NCI-H1436 treated with DMSO at 0.1 percent for 48 hours (cell line): ENCODE results near the gene PLSCR1.
A peak's percentile ranks its signal among the peaks of the same experiment; 100 is the strongest.

Experiments used
- DNase-seq: peaks from one replicate; lab custom pipeline; 2025; lab: John Stamatoyannopoulos, UW

PLSCR1 gene, protein sequence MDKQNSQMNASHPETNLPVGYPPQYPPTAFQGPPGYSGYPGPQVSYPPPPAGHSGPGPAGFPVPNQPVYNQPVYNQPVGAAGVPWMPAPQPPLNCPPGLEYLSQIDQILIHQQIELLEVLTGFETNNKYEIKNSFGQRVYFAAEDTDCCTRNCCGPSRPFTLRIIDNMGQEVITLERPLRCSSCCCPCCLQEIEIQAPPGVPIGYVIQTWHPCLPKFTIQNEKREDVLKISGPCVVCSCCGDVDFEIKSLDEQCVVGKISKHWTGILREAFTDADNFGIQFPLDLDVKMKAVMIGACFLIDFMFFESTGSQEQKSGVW

DNA sequence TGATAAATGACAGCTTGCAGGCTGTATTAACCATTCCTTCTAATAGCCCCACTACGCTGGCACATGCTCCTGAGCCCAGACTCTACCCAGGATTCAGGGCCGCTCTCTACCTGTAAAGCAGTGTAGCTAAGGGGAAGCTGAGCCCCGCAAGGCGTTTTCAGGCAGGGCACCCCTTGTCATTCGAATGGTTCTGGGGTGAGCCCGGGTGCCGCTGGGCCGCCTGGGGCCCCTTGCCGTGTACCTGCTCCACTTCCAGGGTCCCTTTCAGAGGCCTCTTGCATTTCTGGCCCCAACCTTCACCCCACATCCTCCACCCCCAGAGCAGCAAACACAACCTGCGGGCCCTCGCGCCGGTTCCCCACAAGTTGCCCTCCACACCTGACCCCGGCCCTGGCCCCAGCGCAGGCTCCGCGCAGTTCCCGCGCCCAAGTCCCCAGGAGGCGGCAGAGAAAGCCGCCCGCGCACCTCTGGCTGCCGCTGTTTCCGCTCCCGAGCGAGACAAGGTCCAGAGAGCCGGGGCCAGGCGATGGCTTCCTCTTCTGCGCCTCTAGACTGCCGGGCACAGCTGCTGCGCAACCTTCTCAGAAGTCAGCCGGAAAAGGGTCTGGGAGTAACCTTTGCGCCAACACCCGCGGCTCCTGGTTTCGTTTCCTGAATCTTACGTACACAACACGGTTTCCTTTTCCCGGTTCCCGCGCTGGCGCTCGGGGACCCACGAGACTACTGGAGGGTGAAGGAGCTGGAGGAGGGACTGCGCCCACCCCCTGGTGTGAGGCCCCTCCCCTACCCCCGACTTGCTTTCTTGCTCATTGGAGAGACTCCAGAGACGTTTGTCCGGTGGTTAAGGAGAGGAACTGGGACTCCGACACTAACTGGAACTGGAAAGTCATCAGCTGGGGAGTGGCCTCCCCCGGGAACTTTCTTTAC is at the start of gene PLSCR1:
Gene PLSCR1, minus strand, starts transcription at position 606 of the 927 bp plus-strand sequence. CDS start 8,055 bp downstream, outside the sequence.
- peak; percentile 73 for DNase-seq

DNA sequence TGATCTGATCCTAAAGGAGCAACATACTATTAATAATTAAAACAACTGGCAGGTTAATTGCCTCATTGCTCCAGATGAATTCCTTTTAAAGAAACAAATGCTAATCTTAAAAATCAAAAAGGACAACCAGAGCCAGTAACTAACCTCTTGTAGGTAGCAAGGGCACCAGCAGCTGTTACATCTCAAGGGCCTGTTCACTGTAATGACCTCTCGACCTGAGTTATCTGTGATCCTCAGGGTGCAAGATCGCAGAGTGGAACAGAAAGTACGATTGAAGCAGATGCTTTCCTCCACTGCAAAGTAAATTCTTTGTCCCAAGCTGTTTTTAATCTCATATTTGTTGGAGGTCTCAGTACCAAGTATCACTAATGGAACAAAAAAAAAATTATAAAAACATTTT is 49.4 kb upstream of the PLSCR1 start:
- DNase-seq: no peak

DNA sequence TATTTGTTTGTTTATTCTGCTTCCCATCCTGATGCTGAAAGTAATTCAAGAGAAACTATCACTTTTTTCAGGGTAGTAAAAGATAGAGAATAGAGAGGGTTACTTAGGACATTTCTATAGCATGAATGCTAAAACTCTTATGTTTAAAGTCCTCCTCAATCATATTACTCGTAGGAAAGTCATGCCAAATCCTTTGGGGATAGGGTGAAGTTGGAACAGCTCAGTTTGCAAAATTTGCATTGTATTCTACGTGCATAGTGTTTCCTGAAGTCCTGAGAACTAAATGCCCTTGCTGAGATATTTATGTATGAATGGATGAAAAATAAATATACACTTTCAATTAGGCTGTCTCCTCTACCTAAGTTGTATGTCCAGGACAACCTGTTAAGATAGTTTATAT is 46.1 kb upstream of the PLSCR1 start:
- DNase-seq: no peak

DNA sequence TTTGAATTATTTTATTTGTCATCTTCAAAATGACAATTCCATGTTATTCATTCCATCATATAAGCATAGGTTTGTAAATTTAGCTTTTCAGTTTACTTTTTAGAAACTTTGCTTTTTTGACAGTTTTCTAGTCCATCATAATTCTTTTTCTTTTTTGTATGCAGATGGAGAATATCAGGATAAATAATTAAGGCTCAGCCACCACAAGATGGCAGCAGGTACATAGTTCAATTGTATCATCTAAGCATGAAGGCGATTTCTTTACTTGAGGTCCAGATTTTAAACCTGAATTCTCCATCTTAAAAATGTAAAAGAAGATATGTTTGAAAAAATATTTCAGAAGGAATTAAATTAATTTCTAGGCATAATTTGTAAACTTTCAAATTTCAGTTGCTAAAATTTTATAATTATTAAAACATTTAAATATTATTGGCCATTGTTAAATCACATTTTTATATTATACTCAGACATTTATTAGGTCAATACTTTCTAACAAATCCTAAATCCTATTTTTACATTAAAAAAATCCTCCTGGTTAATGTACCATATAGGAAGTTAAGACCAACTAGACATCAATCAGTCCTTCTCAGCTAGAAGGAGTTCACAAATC is 45.6 kb upstream of the PLSCR1 start:
- DNase-seq: no peak

DNA sequence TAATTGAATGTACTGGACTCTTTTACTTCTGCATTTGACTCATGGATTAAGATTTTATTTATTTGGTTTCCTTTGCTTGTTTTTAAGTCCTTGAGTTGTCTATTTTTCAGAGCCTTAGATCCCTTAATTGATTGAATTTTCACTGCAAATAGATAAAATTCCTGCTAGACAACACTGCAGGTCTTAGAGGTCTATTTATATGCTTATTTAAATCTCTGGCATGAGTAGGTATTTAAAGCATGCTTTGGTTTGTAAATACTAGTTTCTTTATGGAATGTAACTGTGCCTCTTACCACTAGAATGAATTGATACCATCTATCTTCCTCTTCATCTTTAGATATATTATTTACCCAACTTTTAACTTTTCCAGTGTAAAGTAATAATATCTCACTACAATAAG is 40.7 kb upstream of the PLSCR1 start:
- DNase-seq: no peak

DNA sequence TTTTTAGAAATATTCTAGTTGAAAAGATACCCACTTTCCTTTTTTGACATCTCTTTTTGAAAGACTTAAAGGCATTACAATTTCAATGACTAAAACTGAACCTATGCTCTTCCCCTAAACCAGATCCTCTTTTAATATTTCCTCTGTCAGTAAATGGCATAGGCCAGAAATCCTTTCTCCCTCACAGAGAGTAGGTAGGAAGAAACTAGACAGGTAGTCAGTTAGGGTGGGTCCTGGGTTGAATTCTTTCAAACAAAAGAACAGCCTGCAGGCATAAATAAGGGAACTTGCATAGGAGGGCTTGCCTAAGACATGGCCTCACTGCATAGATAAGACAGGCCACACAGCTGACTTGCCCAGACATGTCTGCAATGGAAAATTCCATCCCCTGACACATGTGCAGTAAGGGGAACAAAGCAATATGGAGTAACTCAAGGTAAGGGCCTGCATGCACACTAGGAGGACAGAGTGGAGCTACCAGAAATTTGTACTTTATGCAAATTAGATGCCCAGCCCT is 37.6 kb upstream of the PLSCR1 start:
- DNase-seq: no peak

DNA sequence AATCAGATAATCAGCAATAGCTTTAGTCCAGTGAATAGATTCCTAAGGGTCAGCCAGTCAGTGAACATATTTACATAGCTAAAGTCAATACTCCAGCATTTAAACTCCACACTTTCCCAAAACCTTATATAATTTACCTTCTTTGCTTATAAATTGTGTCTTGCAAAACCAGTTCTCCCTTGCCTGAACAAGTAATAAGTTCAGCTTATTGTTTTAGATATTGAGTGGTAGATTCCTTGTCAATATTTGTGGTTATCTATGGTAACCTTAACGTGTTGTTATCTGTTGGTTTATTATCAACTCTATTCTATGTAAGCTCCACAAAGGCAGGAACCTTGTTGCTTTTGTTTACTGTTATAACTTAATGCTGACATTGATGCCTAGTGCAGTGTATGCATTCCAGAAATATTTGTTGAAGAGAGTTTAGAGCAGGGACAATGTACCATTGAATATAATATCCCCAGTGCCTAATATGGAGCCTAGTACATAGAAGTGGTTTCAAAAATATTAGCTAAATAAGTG is 36.7 kb upstream of the PLSCR1 start:
- no peak for DNase-seq

DNA sequence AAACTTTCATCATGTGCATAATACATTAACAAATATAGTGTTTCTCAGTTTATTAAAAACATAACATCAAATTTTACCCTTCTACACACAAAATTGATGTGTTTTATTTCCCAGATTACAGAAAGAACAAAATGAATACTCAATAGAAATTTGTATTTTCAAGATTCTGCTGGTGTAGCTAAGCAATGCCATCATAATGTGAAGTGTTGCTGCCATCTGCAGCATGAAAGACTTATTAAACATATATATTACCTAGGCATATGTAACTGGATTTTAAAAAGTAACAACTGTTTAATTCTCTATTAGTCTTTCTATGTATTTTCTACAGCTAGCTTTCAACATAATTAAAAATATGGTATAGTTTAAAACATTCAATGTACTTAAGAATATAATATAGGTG is 33.3 kb upstream of the PLSCR1 start:
- no peak for DNase-seq

DNA sequence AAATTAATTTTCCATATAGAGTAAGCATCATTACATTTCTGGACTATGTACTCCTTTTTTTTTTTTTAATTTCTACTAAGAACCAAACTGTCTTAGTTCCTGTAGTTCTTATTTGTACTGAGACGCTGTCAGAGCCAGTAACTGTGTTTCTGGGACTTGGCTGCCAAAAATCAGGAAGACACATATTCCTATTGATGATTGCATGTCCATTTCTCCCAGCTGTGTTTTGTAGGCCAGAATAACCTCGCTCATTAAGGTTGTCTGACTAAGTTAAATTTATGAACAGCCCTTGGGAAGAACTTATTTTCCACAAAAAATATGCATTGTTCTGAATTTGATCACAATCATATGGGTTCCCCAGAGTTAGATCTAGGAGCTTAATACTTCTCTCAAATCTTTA is 31.2 kb upstream of the PLSCR1 start:
- DNase-seq: no peak

DNA sequence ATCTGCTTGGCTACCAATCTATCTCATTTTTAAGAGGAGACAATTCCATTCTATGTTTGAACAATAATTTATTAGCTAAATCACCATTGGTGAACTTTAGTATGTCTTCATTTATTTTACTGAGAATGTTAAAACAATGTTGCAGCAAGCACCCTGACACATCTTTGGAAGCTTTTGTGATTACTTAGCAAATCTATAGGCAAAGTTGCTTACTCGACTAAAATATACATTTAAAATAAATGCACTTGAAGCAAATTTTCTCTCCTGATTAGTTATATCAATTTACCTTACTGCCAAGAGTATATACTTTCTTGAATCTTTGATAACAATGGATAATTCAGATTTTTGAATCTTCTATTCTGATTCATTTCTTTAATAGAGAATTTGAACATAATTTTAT is 29.8 kb upstream of the PLSCR1 start:
- no peak for DNase-seq

DNA sequence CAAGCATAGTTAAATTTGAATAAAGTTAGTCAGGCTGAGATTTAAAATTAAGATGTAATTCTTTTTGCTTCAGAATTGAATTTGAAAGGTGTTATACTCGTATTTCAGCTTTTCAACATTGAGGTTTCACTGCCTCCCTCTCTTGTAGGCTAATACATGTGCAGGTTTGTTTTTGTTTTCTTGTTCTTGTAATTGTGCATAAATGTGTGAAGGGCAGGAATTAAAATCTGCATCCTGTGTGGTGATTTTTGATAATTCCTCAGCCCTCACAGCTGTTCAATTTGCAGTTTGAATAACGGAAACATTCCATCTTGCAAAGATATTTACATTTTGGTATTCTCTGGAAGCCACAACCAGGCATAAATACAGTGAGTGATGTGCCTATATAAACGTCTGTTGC is 24.9 kb upstream of the PLSCR1 start:
- no peak for DNase-seq

DNA sequence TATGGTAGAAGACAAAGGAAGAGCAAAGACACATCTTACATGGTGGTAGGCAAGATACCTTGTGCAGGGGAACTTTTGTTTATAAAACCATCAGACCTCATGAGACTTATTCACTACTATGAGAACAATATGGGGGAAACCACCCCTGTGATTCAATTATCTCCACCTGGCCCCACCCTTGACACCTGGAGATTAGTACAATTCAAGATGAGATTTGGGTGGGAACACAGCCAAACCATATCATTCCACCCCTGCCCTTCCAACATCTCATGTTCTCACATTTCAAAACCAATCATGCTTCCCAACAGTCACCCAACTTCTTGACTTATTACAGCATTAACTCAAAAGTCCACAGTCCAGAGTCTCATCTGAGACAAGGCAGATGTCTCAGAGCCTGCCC is 21.7 kb upstream of the PLSCR1 start:
- DNase-seq: no peak

DNA sequence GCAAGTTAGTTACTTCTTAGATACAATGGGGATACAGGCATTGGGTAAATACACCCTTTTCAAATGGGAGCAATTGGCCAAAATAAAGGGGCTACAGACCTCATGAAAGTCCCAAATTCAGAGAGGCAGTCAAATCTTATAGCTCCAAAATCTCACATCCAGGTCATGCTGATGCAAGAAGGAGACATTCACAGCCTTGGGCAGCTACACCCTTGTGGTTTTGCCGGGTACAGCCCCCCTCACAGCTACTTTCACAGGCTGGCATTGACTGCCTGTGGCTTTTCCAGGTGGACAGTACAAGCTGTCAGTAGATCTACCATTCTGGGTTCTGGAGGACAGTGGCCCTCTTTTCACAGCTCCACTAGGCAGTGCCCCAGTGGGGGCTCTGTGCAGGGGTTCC is 17.5 kb upstream of the PLSCR1 start:
- DNase-seq: no peak

DNA sequence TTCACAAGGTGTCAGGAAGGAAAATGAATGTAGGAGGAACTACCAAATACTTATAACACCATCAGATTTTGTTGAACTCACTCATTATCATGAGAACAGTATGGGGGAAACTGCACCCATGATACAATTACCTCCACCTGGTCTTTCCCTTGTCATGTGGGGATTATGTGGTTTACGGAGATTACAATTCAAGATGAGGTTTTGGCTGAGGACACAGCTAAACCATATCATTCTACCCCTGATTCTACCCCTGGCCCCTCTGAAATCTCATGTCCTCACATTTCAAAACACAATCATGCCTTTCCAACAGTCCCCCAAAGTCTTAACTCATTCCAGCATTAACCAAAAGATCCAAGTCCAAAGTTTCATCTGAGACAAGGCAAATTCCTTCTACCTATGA is 17.1 kb upstream of the PLSCR1 start:
- DNase-seq: no peak

DNA sequence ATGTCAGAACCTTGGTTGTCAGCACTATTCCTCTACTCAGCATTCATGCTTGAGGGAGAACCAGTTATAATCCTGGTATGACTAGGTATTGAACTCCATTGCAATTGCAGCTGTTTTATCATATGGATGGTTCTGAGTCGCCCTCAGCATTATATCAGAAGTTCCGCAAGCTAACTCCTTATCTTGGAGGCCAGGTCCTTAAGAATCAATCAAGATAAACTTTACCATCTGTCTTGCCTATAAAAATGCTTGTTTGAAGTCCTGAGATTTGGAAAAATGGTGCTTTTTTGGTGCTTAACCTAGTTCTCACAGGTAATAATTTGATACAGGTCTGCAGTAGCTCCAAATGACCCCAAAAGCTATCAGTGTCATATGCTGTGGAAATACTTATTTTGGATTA is 16.3 kb upstream of the PLSCR1 start:
- DNase-seq: no peak

DNA sequence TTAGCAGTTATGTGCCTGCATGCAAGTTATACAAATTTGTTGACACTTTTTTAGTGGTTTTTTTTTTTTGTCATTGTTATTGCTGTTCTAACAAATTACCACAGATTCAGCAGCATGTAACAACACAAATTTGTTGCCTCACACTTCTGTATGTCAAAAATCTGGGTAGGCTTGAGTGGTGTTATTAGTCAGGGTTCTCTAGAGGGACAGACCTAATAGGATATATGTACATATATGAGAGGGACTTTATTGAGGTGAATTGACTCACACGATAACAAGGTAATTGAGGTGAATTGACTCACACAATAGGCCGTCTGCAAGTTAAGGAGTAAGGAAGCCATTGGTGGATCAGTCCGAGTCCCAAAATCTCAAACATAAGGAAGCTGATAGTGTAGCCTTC is 15.0 kb upstream of the PLSCR1 start:
- no peak for DNase-seq

DNA sequence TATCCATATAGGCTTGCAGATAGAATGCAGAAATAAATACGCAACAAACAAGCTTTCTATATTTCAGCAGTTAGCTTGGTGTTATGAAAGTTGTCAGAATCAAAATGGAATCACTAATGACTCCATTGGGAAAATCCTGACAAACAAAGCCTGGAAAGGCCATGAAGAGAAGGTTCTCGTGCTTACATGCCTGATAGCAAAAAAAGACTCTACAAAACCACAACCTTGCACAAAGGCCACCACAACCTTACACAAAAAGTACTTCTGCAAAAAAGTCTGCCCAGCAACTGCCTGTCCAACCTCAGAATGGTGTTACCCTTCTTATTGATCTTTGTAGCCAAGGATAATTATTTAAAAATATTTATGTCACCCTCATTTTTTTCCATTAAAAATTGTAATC is 14.4 kb upstream of the PLSCR1 start:
- DNase-seq: no peak

DNA sequence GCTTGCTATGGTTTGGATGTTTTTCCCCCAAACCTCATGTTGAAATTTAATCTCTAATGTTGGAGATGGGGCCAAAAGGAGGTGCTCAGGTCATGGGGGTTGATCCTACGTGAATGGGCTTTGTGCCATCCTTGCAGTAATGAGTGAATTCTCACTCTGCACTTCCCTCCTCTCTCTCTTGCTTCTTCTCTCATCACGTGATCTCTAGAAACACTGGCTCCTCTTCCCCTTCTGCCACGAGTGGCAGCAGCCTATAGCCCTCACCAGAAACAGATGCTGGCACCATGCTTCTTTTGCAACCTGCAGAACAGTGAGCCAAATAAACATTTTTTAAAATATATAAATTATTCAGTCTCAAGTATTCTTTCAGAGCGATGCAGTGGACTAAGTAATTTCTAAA is 13.3 kb upstream of the PLSCR1 start:
- DNase-seq: no peak

DNA sequence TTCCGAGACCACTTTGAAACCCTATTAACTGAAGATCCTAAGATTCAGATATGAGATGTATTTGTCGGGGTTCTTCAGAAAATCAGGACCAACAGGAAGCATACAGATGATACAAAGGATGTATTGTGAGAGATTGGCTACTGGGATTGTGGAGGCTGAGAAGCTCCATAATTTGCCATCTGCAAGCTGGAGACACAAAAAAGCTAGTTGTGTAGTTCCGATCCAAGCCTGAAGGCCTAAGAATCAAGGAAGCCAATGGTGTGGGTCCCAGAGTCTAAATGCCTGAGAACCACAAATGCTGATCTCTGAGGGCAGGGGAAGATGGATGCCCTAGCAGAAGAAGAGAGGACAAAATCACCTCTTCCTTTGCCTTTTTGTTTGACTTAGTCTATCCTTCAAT is 10.9 kb upstream of the PLSCR1 start:
- DNase-seq: no peak

DNA sequence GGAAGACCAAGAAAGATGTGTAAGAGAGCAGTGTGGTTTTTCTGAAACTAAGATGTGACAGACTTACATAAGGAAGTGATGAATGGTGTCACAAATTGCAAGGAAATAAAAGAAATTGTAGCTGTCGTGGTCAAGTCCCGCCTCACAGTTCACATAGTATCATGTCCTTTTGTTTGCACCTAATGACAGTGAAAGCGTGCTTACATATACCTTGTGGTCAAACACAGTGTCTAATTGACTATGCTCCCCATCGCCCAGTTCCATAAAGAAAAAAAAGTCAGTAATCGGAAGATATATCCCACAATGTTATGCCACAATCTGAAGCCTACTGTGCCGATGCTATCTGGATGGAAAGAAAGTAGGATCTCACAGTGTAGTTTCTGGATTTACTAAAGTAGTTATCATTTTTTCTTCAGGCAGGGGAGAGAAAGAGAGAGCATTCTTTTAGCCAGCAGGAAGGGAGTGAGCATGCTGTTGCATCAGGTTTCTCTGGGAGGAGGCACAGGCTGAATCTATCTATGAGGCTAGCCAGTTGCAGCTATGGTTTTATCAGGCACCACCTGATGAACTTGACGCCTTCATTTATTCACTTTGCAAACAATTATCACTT is 9.8 kb upstream of the PLSCR1 start:
- no peak for DNase-seq

DNA sequence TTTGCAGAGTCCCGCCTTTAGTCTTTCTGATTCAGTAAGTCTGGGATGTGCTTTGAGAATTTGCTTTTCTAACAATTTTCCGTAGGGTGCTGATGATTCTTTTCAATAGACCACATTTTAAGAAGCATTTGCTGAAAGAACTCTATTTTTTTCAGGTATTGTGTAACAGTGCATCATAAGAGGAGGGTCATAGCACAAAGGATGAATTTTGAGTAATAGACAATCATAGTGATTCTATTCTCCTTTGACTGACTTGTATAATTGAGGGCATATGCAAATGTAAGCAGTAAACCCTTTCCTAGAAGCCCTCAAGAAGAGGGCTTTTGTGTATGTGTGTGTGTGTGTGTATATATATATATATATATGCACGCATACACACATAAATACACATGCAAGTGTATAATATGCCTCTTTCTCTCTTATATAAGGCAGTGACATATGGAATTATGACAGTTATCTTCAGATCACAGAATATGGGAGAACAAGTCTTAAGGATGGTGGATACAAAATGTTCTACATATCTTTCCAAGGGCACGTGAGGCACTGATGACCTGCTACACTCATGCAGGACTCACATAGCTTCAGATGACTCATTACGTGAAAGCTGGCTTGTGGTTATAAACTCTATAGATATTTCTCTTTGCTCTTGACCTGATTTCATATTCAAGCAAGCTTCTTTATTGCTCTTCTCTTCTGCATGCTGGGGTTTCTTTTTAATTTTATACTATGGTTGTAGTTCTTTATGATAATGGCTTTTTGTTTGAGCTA is 6.5 kb upstream of the PLSCR1 start:
- DNase-seq: no peak
